H1 (cell line): ENCODE measurements around the gene CHST11.

ENCODE experiments used
- EZH2 ChIP-seq: fragments of 200-600 bp; sonication (generic); IDR thresholded peaks from 2 replicates; pipeline ENCODE4 v1.7.1; 2012; ENCODE audit warnings: low read depth, mild to moderate bottlenecking, moderate library complexity, low read length, inconsistent platforms; ENCODE audit not compliant: severe bottlenecking
- JUND ChIP-seq: IDR thresholded peaks from 2 replicates; pipeline ENCODE4 v1.6.1; 2011; ENCODE audit warnings: mild to moderate bottlenecking, improper control_type of control experiment, low read length
- NRF1 ChIP-seq: IDR thresholded peaks from 2 replicates; pipeline ENCODE4 v1.6.1; 2011; ENCODE audit warnings: mild to moderate bottlenecking, low read depth, low read length, improper control_type of control experiment
- POLR2AphosphoS5 ChIP-seq: IDR thresholded peaks from 2 replicates; pipeline ENCODE4 v1.6.1; 2011; ENCODE audit warnings: low read depth, low read length
- RAD21 ChIP-seq, 2 experiments: IDR thresholded peaks in 1 of 2; conservative IDR thresholded peaks in 1 of 2; 2 replicates each; pipeline ENCODE4 v1.6.1; 2011; ENCODE audit warnings: low read depth in 2 of 2, low read length in 2 of 2, improper control_type of control experiment in 1 of 2, inconsistent platforms in 1 of 2, mild to moderate bottlenecking in 1 of 2, moderate library complexity in 1 of 2
- TF ChIP-seq, protein P1 (sequence below), 3 experiments: IDR thresholded peaks; 1 replicate in 2 of 3; 2 replicates in 1 of 3; pipeline versions ENCODE4 v1.5.1 to v1.6.1; 2011; ENCODE audit warnings: low read length in 3 of 3, mild to moderate bottlenecking in 3 of 3, inconsistent platforms in 2 of 3, low read depth in 1 of 3, moderate library complexity in 1 of 3; ENCODE audit not compliant: insufficient read depth in 1 of 3; ENCODE audit errors: control extremely low read depth in 1 of 3
- TF ChIP-seq, protein P2 (sequence below): IDR thresholded peaks from 2 replicates; pipeline ENCODE4 v1.6.1; 2012; ENCODE audit warnings: low read length, inconsistent platforms
- TF ChIP-seq, protein P3 (sequence below): IDR thresholded peaks from 2 replicates; pipeline ENCODE4 v1.6.1; 2012; ENCODE audit warnings: inconsistent platforms

DNA sequence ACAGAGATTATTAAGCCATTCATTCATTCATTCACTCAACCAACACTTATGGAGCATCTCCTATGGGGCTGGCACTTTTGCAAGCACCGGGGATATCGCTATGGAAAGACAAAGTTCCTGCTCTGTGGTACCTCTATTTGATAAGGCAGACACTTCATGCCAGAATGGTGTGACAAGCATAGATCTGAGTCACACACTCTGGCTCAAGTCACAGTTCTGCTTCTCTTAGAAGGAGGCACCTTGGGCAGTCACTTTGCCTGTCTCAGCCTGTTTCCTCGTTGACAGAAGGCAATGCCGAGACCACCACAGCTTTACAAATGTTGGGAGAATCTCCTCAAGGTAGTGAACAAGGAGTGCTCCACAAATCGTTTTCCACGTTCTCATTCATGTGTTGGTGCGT is 296.1 kb downstream of the CHST11 start:
- TF ChIP-seq, protein P1, sequence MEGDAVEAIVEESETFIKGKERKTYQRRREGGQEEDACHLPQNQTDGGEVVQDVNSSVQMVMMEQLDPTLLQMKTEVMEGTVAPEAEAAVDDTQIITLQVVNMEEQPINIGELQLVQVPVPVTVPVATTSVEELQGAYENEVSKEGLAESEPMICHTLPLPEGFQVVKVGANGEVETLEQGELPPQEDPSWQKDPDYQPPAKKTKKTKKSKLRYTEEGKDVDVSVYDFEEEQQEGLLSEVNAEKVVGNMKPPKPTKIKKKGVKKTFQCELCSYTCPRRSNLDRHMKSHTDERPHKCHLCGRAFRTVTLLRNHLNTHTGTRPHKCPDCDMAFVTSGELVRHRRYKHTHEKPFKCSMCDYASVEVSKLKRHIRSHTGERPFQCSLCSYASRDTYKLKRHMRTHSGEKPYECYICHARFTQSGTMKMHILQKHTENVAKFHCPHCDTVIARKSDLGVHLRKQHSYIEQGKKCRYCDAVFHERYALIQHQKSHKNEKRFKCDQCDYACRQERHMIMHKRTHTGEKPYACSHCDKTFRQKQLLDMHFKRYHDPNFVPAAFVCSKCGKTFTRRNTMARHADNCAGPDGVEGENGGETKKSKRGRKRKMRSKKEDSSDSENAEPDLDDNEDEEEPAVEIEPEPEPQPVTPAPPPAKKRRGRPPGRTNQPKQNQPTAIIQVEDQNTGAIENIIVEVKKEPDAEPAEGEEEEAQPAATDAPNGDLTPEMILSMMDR (IDR thresholded peaks at IDR 0.05; ENCODE audit: control extremely low read depth in 1 of 3, insufficient read depth in 1 of 3, low read depth in 1 of 3, low read length in 3 of 3) = no peak
- TF ChIP-seq EZH2 (no peak), NRF1 (no peak), POLR2AphosphoS5 (no peak), JUND (no peak), RAD21 (IDR thresholded peaks at IDR 0.05 in 1 of 2, conservative IDR thresholded peaks at IDR 0.05 in 1 of 2; ENCODE audit: low read depth in 2 of 2, low read length in 2 of 2) (no peak)
- TF ChIP-seq, protein P2, sequence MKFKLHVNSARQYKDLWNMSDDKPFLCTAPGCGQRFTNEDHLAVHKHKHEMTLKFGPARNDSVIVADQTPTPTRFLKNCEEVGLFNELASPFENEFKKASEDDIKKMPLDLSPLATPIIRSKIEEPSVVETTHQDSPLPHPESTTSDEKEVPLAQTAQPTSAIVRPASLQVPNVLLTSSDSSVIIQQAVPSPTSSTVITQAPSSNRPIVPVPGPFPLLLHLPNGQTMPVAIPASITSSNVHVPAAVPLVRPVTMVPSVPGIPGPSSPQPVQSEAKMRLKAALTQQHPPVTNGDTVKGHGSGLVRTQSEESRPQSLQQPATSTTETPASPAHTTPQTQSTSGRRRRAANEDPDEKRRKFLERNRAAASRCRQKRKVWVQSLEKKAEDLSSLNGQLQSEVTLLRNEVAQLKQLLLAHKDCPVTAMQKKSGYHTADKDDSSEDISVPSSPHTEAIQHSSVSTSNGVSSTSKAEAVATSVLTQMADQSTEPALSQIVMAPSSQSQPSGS = no peak
- TF ChIP-seq, protein P3, sequence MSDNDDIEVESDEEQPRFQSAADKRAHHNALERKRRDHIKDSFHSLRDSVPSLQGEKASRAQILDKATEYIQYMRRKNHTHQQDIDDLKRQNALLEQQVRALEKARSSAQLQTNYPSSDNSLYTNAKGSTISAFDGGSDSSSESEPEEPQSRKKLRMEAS = no peak
